HepG2 (cell line): ENCODE measurements around the gene COBLL1. TPM values are rescaled to one million over a fixed set of nuclear protein-coding genes. Genes with fewer than 3 reads are reported as not detected.

ENCODE experiments used
- DDIT3 ChIP-seq: sonication (generic); formaldehyde crosslinking; IDR thresholded peaks from 2 replicates; pipeline ENCODE4 v1.4.0; 2020; ENCODE audit warnings: mild to moderate bottlenecking, missing genetic modification reagents
- ELF1 ChIP-seq: sonication (generic); formaldehyde crosslinking; IDR thresholded peaks from 2 replicates; pipeline ENCODE4 v1.4.0; 2020; ENCODE audit warnings: missing genetic modification reagents
- FOXP1 ChIP-seq, 2 experiments: fragments of 450-650 bp in 1 of 2; IDR thresholded peaks; 2 replicates each; pipeline ENCODE4 v1.6.1; 2017 to 2018; ENCODE audit warnings: antibody characterized with exemption in 1 of 2
- HDAC6 ChIP-seq: fragments of 200-600 bp; sonication (generic); IDR thresholded peaks from 2 replicates; pipeline ENCODE4 v1.7.0; 2017; ENCODE audit warnings: mild to moderate bottlenecking, antibody characterized with exemption, low read length, low read depth
- HMG20B ChIP-seq: conservative IDR thresholded peaks from 2 replicates; pipeline ENCODE4 v1.6.1; 2016; ENCODE audit warnings: missing genetic modification reagents, missing compliant biosample characterization
- HOXA3 ChIP-seq: sonication (generic); formaldehyde crosslinking; IDR thresholded peaks from 2 replicates; pipeline ENCODE4 v1.5.0; 2020; ENCODE audit warnings: missing genetic modification reagents
- HOXD1 ChIP-seq: sonication (generic); formaldehyde crosslinking; IDR thresholded peaks from 2 replicates; pipeline ENCODE4 v1.5.0; 2020; ENCODE audit warnings: missing genetic modification reagents
- JUNB ChIP-seq: sonication (generic); formaldehyde crosslinking; IDR thresholded peaks from 2 replicates; pipeline ENCODE4 v1.8.0; 2022; ENCODE audit warnings: missing genetic modification reagents, mild to moderate bottlenecking, borderline replicate concordance
- KDM6A ChIP-seq: IDR thresholded peaks from 2 replicates; pipeline ENCODE4 v1.6.1; 2016; ENCODE audit warnings: low read depth
- MAFF ChIP-seq: IDR thresholded peaks from 2 replicates; pipeline ENCODE4 v1.6.1; 2011; ENCODE audit warnings: low read depth, low read length, improper control_type of control experiment
- MED1 ChIP-seq: sonication (generic); formaldehyde crosslinking; IDR thresholded peaks from 2 replicates; pipeline ENCODE4 v1.4.0; 2020; ENCODE audit warnings: missing genetic modification reagents
- MED8 ChIP-seq: sonication (generic); formaldehyde crosslinking; IDR thresholded peaks from 2 replicates; pipeline ENCODE4 v1.8.1; 2023; ENCODE audit warnings: mild to moderate bottlenecking, missing genetic modification reagents; ENCODE audit not compliant: insufficient replicate concordance
- REPIN1 ChIP-seq: sonication (generic); formaldehyde crosslinking; IDR thresholded peaks from 2 replicates; pipeline ENCODE4 v1.8.0; 2022; ENCODE audit warnings: missing genetic modification reagents, low read depth, mild to moderate bottlenecking, borderline replicate concordance
- SKI ChIP-seq: fragments of 450-650 bp; IDR thresholded peaks from one replicate; pipeline ENCODE4 v1.6.1; 2018; ENCODE audit warnings: mild to moderate bottlenecking; ENCODE audit not compliant: partially characterized antibody
- ZBTB21 ChIP-seq: sonication (generic); formaldehyde crosslinking; IDR thresholded peaks from 2 replicates; pipeline ENCODE4 v1.4.0; 2020; ENCODE audit warnings: missing genetic modification reagents
- ZEB1 ChIP-seq: IDR thresholded peaks from 2 replicates; pipeline ENCODE4 v1.6.1; 2012; ENCODE audit warnings: mild to moderate bottlenecking, low read depth, inconsistent platforms; ENCODE audit not compliant: insufficient replicate concordance
- ZFP37 ChIP-seq: sonication (generic); formaldehyde crosslinking; IDR thresholded peaks from 2 replicates; pipeline ENCODE4 v1.4.0; 2020; ENCODE audit warnings: missing genetic modification reagents, borderline replicate concordance
- ZMYM4 ChIP-seq: sonication (generic); formaldehyde crosslinking; IDR thresholded peaks from 2 replicates; pipeline ENCODE4 v1.8.1; 2023; ENCODE audit warnings: mild to moderate bottlenecking, missing genetic modification reagents
- ZNF232 ChIP-seq: sonication (generic); formaldehyde crosslinking; IDR thresholded peaks from 2 replicates; pipeline ENCODE4 v1.4.0; 2020; ENCODE audit warnings: missing genetic modification reagents, borderline replicate concordance
- ZNF282 ChIP-seq: fragments of 450-650 bp; IDR thresholded peaks from 2 replicates; pipeline ENCODE4 v1.6.1; 2018; ENCODE audit not compliant: partially characterized antibody
- ZNF350 ChIP-seq: sonication (generic); formaldehyde crosslinking; IDR thresholded peaks from 2 replicates; pipeline ENCODE4 v1.4.0; 2020; ENCODE audit warnings: mild to moderate bottlenecking, low read depth, missing genetic modification reagents, borderline replicate concordance
- ZNF773 ChIP-seq: sonication (generic); formaldehyde crosslinking; IDR thresholded peaks from 2 replicates; pipeline ENCODE4 v1.4.0; 2020; ENCODE audit warnings: missing genetic modification reagents, borderline replicate concordance
- polyA plus RNA-seq, 8 experiments: library from polyadenylated mRNA; depleted of rRNA in 3 of 8; stranded (reverse) in 7 of 8; unstranded in 1 of 8; fragments of >200 nt; fragmentation: Illumina TruSeq in 4 of 8; extraction: Trizol in 4 of 8; gene quantifications; 2 replicates each; pipeline versions ENCODE4 v1.2.1 to v1.2.3, GENCODE V29; 2011 to 2016; ENCODE audit warnings: low read depth in 4 of 8, missing spikeins in 1 of 8, mixed read lengths in 1 of 8; ENCODE audit not compliant: insufficient read depth in 1 of 8
- total RNA-seq, 5 experiments: library from RNA; depleted of rRNA; stranded (reverse); fragments of >200 nt; fragmentation: Illumina TruSeq; extraction: Trizol; gene quantifications; 2 replicates each; pipeline ENCODE4 v1.2.3, GENCODE V29; 2016; ENCODE audit warnings: low read depth in 1 of 5
- TF ChIP-seq, protein P1 (sequence below): sonication (generic); formaldehyde crosslinking; IDR thresholded peaks from 2 replicates; pipeline ENCODE4 v1.4.0; 2020; ENCODE audit warnings: mild to moderate bottlenecking, missing genetic modification reagents

The COBLL1 gene
- total and polyA plus RNA-seq, 2 of the 13 experiments (the other 11 are each of a cell fraction or from before 2014, with no cell fraction given), result 32.6 to 86.8 TPM

DNA sequence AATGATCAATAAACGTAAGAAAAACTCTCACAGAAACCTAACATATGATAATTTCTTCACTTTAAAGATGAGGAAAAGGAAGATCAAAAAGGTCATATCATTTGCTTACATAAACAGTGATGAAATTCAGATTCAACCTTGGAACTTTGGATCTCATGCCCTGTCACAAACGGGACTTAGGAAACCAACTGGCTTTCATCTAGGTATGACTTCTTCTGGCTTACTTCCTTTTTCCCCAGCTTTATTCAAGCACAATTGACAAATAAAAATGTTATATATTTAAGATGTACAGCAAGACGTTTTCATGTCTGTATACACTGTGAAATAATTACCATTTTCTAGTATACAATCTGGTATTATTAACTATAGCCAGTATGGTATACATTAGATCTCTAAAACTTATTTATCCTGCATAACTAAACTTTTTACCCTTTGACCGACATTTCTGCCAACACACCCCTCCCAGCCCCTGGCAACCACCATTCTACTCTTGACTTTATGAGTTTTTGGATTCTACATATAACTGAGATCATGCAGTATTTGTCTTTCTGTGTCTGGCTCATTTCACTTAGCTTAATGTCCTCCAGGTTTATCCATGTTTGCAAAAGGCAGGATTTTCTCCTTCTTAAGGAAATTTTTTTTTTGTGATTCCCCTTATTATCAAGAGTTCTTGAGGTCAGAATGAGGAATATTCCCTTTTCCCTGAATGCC is 46.0 kb upstream of the COBLL1 start (continued):
- TF ChIP-seq, protein P1, sequence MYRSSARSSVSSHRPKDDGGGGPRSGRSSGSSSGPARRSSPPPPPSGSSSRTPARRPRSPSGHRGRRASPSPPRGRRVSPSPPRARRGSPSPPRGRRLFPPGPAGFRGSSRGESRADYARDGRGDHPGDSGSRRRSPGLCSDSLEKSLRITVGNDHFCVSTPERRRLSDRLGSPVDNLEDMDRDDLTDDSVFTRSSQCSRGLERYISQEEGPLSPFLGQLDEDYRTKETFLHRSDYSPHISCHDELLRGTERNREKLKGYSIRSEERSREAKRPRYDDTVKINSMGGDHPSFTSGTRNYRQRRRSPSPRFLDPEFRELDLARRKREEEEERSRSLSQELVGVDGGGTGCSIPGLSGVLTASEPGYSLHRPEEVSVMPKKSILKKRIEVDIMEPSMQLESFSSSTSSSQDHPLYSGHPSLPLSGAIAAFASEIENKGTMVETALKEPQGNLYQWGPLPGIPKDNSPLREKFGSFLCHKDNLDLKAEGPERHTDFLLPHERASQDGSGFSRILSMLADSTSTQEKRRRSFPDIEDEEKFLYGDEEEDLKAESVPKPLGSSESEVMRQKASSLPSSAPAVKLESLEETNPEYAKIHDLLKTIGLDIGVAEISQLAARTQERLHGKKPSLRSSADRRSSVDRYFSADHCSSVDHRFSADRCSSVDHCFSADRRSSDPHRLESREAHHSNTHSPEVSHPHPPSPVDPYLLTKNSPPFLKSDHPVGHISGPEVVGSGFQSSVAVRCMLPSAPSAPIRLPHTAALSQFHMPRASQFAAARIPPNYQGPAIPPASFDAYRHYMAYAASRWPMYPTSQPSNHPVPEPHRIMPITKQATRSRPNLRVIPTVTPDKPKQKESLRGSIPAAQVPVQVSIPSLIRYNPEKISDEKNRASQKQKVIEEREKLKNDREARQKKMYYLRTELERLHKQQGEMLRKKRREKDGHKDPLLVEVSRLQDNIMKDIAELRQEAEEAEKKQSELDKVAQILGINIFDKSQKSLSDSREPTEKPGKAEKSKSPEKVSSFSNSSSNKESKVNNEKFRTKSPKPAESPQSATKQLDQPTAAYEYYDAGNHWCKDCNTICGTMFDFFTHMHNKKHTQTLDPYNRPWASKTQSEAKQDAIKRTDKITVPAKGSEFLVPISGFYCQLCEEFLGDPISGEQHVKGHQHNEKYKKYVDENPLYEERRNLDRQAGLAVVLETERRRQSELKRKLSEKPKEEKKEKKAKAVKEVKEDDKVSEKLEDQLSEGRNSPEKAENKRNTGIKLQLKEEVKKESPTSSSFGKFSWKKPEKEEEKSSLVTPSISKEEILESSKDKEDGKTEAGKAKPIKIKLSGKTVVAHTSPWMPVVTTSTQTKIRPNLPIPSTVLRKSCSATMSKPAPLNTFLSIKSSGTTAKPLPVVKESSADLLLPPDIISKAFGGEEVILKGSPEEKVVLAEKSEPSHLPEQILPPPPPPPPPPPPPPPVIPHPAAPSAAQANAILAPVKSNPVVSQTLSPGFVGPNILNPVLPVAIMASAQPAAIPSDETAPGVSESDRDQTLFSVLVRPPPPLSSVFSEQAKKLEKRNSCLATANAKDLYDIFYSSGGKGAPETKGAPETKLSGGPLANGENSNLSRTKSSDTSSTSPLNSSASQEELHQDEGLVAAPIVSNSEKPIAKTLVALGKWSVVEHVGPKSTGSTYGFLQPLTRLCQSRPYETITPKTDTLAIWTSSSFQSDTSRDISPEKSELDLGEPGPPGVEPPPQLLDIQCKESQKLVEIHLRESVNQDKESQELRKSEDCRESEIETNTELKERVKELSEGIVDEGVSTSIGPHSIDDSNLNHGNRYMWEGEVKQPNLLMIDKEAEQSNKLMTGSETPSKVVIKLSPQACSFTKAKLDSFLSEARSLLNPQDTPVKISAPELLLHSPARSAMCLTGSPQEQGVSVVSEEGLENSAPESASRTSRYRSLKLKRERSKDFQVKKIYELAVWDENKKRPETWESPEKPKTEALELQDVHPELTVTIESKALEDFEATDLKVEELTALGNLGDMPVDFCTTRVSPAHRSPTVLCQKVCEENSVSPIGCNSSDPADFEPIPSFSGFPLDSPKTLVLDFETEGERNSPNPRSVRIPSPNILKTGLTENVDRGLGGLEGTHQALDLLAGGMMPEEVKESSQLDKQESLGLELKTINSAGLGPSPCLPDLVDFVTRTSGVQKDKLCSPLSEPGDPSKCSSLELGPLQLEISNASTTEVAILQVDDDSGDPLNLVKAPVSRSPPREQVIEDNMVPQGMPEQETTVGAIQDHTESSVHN (CRISPR knock-in tag), result no peak
- TF ChIP-seq MED1 (CRISPR knock-in tag) (peak; percentile 96), ZNF350 (CRISPR knock-in tag) (no peak), HMG20B (no peak), HOXA3 (CRISPR knock-in tag) (peak; percentile 53; the same call in 1 of the 2 replicates), ZNF282 (no peak), ZNF773 (CRISPR knock-in tag) (no peak), REPIN1 (CRISPR knock-in tag) (peak; percentile 65; the same call in 1 of the 2 replicates), HDAC6 (no peak; the same call in 1 of the 2 replicates), ZFP37 (CRISPR knock-in tag) (no peak), SKI (peak; percentile 19), KDM6A (peak; percentile 93), MAFF (no peak), ZEB1 (no peak), ZMYM4 (peak; percentile 89), MED8 (peak; percentile 60), FOXP1 (IDR thresholded peaks at IDR 0.05) (peak; percentile 29; the same call in 1 of the 2 replicates), FOXP1 (CRISPR knock-in tag; IDR thresholded peaks at IDR 0.05) (peak; percentile 82; the same call in 1 of the 2 replicates), ELF1 (CRISPR knock-in tag) (peak; percentile 64), ZNF232 (CRISPR knock-in tag) (no peak), ZBTB21 (no peak; the same call in 1 of the 2 replicates), JUNB (CRISPR knock-in tag) (no peak), DDIT3 (no peak), HOXD1 (CRISPR knock-in tag) (no peak; the same call in 1 of the 2 replicates)
